KBM-7 (cell line): Measurements from ENCODE around the gene NT5C.
"Not testable (repeated sequence)": the region's sequence is repeated elsewhere in the genome, so short reads cannot be mapped to it uniquely, and the experiment has no call there.

Experiments
- DNase-seq: peaks from one replicate; pipeline ENCODE4 v3.0.0-alpha.2; 2015
- in situ Hi-C: fragments of 300-500 bp; cut with MboI; formaldehyde crosslinking; loops from 2 replicates; pipeline ENCODE4 v1.14.3; 2020; ENCODE audit warnings: low sequenced_read_pairs, low pct_unique_long_range_greater_than_20kb, mixed read lengths

The NT5C gene

GRCh38 chr17:75131278-75132017, at the start of gene NT5C:
NT5C (minus strand) TSS chr17:75131742; CDS start chr17:75131707, 35 bp downstream.
- peak; percentile 86 for DNase-seq
- in situ Hi-C loops = no loop called here

- in situ Hi-C loops = no loop called here
- DNase-seq = no peak
These were observed 49.6 kb upstream of the NT5C start for GRCh38 chr17:75181110-75181509.

GRCh38 chr17:75178453-75178852, 46.9 kb upstream of the NT5C start:
- in situ Hi-C loops = no loop called here

DNA sequence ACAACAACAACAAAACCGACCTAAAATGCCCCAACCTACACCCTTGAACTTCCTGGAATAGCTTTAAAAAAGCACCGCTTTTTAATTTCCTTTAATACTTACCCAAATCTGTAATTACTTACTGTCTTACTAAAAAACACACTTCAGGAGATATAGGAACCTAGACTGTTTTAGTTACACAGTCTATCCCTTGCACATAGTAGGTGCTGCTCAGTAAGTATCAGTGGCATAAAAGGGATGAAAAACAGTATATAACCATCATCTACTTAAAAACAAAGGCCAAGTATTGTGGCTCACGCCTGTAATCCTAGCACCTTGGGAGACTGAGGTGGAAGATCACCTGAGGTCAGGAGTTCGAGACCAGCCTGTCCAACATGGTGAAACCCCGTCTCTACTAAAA, 45.1 kb upstream of the NT5C start:
- in situ Hi-C loops = no loop called here

More at GRCh38 chr17:75178453-75178852, 46.9 kb upstream of the NT5C start:
- DNase-seq = no peak

DNA sequence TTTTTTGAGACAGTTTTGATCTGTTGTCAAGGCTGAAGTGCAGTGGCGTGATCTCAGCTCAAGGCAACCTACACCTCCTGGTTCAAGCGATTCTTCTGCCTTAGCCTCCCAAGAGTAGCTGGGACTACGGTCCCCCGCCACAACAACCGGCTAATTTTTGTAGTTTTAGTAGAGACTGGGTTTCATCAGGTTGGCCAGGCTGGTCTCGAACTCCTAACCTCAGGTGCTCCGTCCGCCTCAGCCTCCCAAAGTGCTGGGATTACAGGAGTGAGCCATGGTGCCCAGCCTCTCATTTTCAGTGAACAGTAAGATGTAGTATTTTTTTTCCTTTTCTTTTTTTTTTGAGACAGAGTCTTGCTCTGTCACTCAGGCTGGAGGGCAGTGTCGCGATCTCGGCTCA, 43.5 kb upstream of the NT5C start:
- no peak for DNase-seq
- in situ Hi-C loops = no loop called here

More for the DNA sequence above, 45.1 kb upstream of the NT5C start:
- no peak for DNase-seq

DNA sequence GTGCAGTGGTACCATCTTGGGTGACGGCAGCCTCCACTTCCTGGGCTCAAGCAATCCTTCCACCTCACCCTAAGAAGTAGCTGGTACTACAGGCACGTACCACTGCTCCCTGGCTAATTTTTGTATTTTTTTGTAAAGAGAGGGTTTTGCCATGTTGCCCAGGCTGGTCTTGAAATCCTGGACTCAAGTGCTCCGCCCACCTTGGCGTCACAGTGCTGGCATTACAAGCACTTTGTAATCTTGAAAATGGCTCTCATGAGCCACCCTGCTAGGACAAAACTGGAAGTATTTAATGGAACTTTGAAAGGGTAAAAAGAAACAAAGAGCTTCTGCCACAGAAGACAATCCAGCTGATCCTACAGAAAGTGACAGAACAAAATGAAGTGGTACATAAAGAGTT, 42.0 kb upstream of the NT5C start:
- no peak for DNase-seq
- in situ Hi-C loops = no loop called here

DNA sequence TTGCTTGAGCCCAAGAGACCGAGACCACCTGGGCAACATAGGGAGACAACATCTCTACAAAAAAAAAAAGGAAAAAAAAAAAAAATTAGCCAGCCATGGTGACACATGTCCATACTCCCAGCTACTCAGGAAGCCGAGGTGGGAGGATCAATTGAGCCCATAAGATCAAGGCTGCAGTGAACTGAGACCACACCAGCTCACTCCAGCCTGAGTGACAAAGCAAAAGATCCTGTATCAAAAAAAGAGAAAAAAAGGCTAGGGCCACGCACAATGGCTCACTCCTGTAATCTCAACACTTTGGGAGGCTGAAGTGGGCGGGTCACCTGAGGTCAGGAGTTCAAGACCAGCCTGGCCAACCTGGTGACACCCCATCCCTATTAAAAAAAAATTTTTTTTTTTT, 37.5 kb upstream of the NT5C start:
- no peak for DNase-seq
- in situ Hi-C loops = no loop called here

GRCh38 chr17:75164606-75165005, 33.1 kb upstream of the NT5C start:
- in situ Hi-C loops, DNase-seq: not testable (repeated sequence)

DNA sequence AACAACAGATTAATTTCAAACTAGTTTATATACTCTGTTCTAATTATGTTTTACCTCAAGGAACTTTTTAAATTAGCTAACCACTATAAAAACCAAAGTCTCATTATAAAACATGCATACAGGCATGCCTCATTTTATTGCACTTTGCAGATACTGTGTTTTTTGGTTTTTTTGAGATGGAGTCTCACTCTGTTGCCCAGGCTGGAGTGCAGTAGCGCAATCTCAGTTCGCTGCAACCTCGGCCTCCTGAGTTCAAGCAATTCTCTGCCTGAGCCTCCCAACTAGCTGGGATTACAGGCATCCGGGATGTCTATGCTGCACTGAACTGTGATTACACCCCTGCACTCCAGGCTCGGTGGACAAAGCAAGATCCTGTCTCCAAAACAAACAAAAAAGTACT, 31.5 kb upstream of the NT5C start:
- in situ Hi-C loops = no loop called here
- DNase-seq = no peak

- in situ Hi-C loops = no loop called here
- DNase-seq = no peak
These were observed 28.7 kb upstream of the NT5C start for GRCh38 chr17:75160211-75160610.

DNA sequence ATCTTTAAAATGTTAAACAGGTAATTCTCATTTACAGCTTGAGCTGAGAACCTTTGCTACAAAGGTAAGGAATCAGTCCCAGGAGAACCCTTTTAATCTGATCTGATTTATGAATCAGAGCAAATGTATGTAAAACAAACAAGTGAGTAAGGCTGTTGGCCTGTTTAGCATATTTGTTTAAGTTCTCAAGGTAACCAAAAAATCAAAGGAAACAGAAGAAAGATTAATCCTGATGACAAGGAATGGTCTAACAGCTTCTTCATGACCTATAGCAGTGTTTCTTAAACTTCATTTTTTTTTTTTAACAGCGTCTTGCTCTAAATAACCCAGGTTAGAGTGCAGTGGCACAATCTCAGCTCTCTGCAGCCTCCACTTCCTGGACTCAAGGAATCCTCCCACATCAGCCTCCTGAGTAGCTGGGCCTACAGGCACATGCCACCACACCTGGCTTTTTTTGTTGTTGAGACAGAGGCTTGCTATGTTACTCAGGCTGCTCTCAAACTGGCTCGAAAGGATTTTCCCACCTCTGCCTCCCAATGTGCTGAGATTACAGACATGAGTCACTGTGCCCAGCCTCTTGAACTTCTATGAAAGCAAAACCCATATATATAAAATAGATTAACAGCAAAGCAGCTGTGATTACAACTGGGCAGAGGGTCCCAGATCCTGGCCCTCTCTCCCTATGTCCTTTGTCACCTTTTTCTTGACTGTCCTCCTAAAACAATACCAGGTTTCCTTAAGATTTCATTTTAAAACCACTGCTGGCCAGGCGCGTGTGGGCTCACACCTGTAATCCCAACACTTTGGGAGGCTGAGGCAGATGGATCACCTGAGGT, 27.9 kb upstream of the NT5C start:
- in situ Hi-C loops = no loop called here
- DNase-seq = no peak

DNA sequence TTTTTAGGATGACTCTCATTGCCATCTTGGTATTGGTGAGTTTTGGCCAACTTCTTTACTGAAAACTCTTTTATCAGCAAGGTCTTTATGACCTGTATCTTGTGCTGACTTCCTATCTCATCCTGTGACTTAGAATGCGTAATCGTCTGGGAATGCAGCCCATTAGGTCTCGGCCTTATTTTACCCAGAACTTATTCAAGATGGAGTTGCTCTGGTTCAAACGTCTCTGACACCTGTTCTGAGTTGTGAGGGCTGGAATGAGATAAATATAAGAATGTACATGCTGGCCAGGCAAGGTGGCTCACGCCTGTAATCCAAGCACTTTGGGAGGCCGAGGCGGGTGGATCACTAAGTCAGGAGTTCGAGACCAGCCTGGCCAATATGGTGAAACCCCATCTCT, 26.9 kb upstream of the NT5C start:
- DNase-seq, in situ Hi-C loops: not testable (repeated sequence)

DNA sequence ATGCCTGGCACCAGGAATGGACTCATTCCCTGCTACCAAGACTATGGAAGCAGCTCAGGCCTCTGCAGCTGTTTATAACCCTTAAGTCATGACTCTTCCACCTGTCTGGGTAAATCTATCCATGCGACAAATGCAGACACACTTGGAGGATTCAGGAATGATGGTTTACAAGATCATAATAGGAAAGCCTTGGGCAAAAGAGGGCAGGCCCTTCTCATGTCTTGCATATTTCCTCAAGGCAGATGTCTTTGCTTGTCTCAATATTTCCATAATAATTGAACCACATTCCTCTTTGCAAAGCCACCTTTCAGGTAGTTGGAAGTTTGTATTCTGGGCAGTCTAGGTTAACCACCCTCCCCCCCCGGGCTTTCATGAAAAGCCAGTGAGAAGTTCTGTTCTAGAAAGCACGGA, 23.7 kb upstream of the NT5C start:
- no peak for DNase-seq
- in situ Hi-C loops = no loop called here

- peak; percentile 99 for DNase-seq
- in situ Hi-C loops = no loop called here
These were observed 22.9 kb upstream of the NT5C start, which contains the start of gene JPT1 for GRCh38 chr17:75154195-75155106. JPT1 (minus strand) TSS chr17:75154512; CDS start chr17:75154397, 115 bp downstream.

GRCh38 chr17:75153780-75154194, 22.2 kb upstream of the NT5C start:
- in situ Hi-C loops = no loop called here
- DNase-seq = peak; percentile 35

DNA sequence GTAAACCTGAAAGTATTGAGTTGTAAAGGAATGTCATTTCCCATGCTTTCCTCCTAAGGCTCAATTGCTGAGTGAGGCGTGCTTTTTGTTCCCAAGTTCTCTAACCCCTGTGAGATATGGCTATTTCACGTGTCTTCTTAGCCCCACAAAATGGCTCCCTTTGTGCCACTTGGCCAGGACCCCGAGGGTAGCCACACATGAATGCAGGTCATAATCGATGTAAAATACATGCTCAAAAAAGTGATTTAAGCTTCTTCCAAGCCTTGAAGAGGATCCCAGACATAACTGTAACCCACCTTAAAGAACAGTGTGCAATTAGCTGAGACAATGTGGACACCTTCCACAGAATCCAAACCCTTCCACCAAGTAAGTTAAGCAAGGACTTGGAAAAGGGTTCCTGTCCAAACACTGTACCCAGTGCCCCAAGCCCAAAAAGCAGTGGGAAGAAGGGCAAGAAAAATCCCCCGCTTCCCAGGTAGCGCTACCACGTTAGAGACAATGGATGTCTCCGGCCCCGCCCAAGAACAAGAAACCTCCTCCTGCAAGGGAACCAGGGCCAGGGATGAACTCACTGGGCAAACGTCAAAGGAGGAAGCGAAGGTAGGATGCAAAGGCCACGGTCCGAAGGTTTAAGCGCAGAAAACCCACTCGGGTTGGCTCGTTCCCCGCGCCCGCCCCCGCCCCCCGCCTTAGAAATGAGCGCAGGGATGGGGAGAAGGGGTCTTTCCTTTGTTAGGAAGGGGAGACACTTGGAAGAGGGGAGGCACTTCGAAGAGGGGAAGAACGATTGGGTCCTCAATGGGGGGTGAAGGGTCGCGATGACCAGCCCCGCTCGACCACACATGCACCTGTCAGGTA, 21.6 kb upstream of the NT5C start:
- in situ Hi-C loops = no loop called here
- peak; percentile 51 for DNase-seq

DNA sequence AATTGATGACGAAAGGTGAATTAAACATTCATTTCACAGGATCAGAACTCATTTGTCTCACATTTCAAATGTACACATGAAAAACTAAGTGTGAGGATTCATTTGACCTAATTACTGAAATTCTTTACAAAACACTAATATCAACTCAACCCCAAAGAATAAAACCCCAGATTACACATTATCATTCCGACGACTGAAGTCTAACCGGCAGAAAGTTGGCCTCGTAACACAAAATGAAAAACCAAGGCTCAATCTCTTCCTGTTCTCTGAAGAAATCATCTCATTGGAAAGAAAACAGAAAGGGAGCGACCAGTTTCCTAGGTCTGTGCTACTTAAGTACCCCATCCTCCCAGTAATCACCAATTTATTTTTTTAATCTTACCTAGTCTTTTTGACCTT, 21.0 kb upstream of the NT5C start:
- in situ Hi-C loops = no loop called here

GRCh38 chr17:75151930-75152329, 20.4 kb upstream of the NT5C start:
- in situ Hi-C loops = no loop called here
- DNase-seq = no peak

More for the DNA sequence above, 21.0 kb upstream of the NT5C start:
- DNase-seq = no peak
